ENCODE results near the gene ENTREP1. TPM values are rescaled to one million over a fixed set of nuclear protein-coding genes. Genes with fewer than 3 reads are reported as not detected.

Gene ENTREP1
- total RNA-seq, 1 donor from 2014 or later, result 30.1 TPM

DNA sequence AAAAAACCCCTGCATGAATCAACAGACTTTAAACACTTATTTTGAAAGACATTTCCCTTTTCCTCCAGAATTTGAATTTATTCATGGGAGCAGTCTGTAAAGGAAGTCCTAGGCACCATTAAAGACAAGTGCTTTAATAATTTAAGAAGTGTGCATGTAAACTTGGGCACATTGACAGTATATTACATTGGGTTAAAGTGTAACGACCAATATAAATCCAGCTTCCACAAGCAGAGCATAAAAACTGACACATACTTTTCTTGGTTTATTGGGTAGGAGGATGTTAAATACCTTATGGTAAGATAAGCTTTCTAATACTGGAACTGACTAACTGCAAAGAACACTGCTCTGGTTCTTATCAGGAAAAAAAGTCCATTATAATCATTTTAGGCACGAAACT, 1.2 kb upstream of the ENTREP1 start:
- Histone ChIP-seq H3K27ac (peak overlapping the region; percentile 77), H3K9me3 (no peaks in the 10 kb centered on the region), H3K4me3 (peak overlapping the region; percentile 66), H3K36me3 (no peaks in the 10 kb centered on the region), H3K27me3 (ENCODE audit: low read depth) (peaks cover 16% of the 10 kb centered on the region), H3K4me1 (peaks cover 14% of the 10 kb centered on the region)
- TF ChIP-seq, protein P1, sequence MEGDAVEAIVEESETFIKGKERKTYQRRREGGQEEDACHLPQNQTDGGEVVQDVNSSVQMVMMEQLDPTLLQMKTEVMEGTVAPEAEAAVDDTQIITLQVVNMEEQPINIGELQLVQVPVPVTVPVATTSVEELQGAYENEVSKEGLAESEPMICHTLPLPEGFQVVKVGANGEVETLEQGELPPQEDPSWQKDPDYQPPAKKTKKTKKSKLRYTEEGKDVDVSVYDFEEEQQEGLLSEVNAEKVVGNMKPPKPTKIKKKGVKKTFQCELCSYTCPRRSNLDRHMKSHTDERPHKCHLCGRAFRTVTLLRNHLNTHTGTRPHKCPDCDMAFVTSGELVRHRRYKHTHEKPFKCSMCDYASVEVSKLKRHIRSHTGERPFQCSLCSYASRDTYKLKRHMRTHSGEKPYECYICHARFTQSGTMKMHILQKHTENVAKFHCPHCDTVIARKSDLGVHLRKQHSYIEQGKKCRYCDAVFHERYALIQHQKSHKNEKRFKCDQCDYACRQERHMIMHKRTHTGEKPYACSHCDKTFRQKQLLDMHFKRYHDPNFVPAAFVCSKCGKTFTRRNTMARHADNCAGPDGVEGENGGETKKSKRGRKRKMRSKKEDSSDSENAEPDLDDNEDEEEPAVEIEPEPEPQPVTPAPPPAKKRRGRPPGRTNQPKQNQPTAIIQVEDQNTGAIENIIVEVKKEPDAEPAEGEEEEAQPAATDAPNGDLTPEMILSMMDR (IDR thresholded peaks at IDR 0.05), result no peak
- intact Hi-C loops (cut with DNase I), result no loop called here
- DNase-seq (no peak), ATAC-seq (no peak)

- DNase-seq (peak; percentile 53), ATAC-seq (peak; percentile 14 to 18)
- intact Hi-C loops (cut with DNase I), result no loop called here
- TF ChIP-seq, protein P1 (IDR thresholded peaks at IDR 0.05), result no peak
- Histone ChIP-seq H3K27me3 (ENCODE audit: low read depth) (peaks cover 16% of the 10 kb centered on the region), H3K27ac (peak overlapping the region; percentile 43), H3K4me1 (peaks cover 14% of the 10 kb centered on the region), H3K9me3 (no peaks in the 10 kb centered on the region), H3K36me3 (no peaks in the 10 kb centered on the region), H3K4me3 (peak overlapping the region; percentile 66)
Observed at GRCh38 chr9:69325409-69326212, 596 bp downstream of the ENTREP1 start.

- Histone ChIP-seq H3K9me3 (no peaks in the 10 kb centered on the region), H3K36me3 (no peaks in the 10 kb centered on the region), H3K27me3 (ENCODE audit: low read depth) (peaks cover 16% of the 10 kb centered on the region), H3K4me3 (peak overlapping the region; percentile 61), H3K4me1 (peaks cover 14% of the 10 kb centered on the region), H3K27ac (no peak overlapping the region)
- intact Hi-C loops (cut with DNase I), result no loop called here
- ATAC-seq (peak in 1 of 2 donors; percentile 23), DNase-seq (no peak)
- TF ChIP-seq, protein P1 (IDR thresholded peaks at IDR 0.05), result no peak
Observed at GRCh38 chr9:69326261-69326660, 1.2 kb downstream of the ENTREP1 start.

DNA sequence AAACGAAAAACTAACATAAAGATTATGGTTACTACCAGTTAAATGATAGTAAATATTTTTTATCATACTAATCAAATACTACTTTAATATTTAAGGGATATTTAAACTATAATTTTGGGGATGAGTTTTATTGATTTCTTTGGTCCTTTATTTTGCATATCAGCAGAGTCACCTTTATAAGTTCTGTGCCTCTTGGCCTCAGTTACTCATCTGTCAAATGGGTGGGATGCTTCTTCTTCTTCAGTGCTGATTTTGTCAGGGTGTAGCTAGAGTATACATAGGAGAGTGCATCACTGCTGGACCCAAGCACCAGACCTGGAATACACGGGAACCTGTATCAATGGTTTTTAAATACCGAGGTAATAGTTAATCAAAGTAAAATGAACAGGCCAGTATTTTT, 5.6 kb downstream of the ENTREP1 start:
- H3K9me3 ChIP-seq, result no peaks in the 10 kb centered on the region
- intact Hi-C loops (cut with DNase I), result no loop called here
- no peak for DNase-seq
- no peak overlapping the region for H3K4me3 ChIP-seq
- H3K27me3 ChIP-seq (ENCODE audit: low read depth), result peaks cover 8% of the 10 kb centered on the region
- peaks cover 8% of the 10 kb centered on the region for H3K4me1 ChIP-seq
- H3K27ac ChIP-seq, result no peak overlapping the region
- no peaks in the 10 kb centered on the region for H3K36me3 ChIP-seq
- TF ChIP-seq, protein P1 (IDR thresholded peaks at IDR 0.05), result no peak
- no peak for ATAC-seq

GRCh38 chr9:69331444-69331843, 6.4 kb downstream of the ENTREP1 start:
- TF ChIP-seq, protein P1 (IDR thresholded peaks at IDR 0.05), result no peak
- intact Hi-C loops (cut with DNase I), result no loop called here
- DNase-seq, result no peak

More at GRCh38 chr9:69331444-69331843, 6.4 kb downstream of the ENTREP1 start:
- Histone ChIP-seq H3K36me3 (no peaks in the 10 kb centered on the region), H3K9me3 (no peaks in the 10 kb centered on the region), H3K4me3 (no peak overlapping the region), H3K27me3 (ENCODE audit: low read depth) (peaks cover 5% of the 10 kb centered on the region), H3K4me1 (peaks cover 3% of the 10 kb centered on the region), H3K27ac (no peak overlapping the region)
- no peak for ATAC-seq
